ENCODE measurements around the gene FGF16. TPM values are rescaled to one million over a fixed set of nuclear protein-coding genes. Genes with fewer than 3 reads are reported as not detected.

FGF16 gene
- total RNA-seq, 4 donors from 2014 or later = 0.33 to 0.42 (median 0.40) TPM; not detected in 1

DNA sequence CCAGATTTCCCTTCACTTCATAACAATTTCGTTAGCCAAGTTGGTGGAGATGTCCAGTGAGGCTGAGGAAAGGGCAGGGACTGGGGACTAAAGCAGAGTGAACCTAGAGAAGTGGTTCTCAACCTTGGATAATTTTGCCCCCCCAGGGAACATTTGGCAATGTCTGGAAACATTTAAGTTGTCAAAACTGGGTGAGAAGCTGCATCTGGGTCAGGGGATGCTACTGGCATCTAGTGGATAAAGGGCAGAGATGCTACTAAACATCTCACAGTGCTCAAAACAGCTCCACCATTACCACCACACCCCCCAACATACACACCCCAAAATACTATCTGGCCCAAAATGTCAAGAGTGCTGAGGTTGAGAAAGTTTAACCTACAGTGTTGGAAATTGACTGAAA is 32.0 kb upstream of the FGF16 start:
- WGBS = 8% methylated on average over 1 of the region's 1 CpG
- intact Hi-C loops (cut with DNase I) = no loop called here

DNA sequence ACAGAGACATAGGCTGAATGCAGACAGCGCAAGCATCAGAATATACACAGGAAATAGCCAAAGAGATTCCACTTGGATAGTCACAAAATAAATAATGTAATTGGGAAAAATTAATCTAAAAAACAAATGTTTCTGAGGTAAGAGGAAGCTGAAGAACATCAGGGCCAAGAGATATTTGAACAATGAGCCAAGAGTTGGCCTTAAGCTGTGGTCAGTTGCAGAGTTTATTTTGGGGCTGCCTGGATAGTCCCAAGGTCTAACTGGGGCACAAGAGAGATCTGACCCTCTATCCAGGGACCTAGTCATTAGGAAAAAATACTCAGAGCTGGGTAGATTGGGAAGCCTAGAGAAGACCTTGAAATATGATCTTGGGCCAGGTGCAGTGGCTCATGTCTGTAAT is 31.3 kb upstream of the FGF16 start:
- Histone ChIP-seq H3K4me1 (no peaks in the 10 kb centered on the region), H3K4me3 (no peak overlapping the region), H3K36me3 (no peaks in the 10 kb centered on the region), H3K27ac (replicated peaks in 1 of 4) (no peak overlapping the region), H3K27me3 (no peaks in the 10 kb centered on the region), H3K9me3 (no peaks in the 10 kb centered on the region)
- WGBS = 87% methylated on average over 1 of the region's 1 CpG
- intact Hi-C loops (cut with DNase I) = no loop called here
- TF ChIP-seq, protein P1, sequence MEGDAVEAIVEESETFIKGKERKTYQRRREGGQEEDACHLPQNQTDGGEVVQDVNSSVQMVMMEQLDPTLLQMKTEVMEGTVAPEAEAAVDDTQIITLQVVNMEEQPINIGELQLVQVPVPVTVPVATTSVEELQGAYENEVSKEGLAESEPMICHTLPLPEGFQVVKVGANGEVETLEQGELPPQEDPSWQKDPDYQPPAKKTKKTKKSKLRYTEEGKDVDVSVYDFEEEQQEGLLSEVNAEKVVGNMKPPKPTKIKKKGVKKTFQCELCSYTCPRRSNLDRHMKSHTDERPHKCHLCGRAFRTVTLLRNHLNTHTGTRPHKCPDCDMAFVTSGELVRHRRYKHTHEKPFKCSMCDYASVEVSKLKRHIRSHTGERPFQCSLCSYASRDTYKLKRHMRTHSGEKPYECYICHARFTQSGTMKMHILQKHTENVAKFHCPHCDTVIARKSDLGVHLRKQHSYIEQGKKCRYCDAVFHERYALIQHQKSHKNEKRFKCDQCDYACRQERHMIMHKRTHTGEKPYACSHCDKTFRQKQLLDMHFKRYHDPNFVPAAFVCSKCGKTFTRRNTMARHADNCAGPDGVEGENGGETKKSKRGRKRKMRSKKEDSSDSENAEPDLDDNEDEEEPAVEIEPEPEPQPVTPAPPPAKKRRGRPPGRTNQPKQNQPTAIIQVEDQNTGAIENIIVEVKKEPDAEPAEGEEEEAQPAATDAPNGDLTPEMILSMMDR (IDR thresholded peaks at IDR 0.05) = no peak
- TF ChIP-seq EP300 (IDR thresholded peaks at IDR 0.05) = no peak
- TF ChIP-seq POLR2AphosphoS5 (IDR thresholded peaks at IDR 0.05) = no peak
- TF ChIP-seq POLR2A (IDR thresholded peaks at IDR 0.05; ENCODE audit: low read depth) = no peak
- DNase-seq (ENCODE audit: extremely low spot score) = no peak

More for the DNA sequence above, 32.0 kb upstream of the FGF16 start:
- TF ChIP-seq, protein P1 (IDR thresholded peaks at IDR 0.05) = no peak
- TF ChIP-seq POLR2AphosphoS5 (IDR thresholded peaks at IDR 0.05) (no peak), POLR2A (IDR thresholded peaks at IDR 0.05; ENCODE audit: low read depth) (no peak), EP300 (IDR thresholded peaks at IDR 0.05) (no peak)
- DNase-seq (ENCODE audit: extremely low spot score) = no peak
- Histone ChIP-seq H3K4me1 (no peaks in the 10 kb centered on the region), H3K4me3 (no peak overlapping the region), H3K27ac (replicated peaks in 1 of 4) (no peak overlapping the region), H3K27me3 (no peaks in the 10 kb centered on the region), H3K36me3 (no peaks in the 10 kb centered on the region), H3K9me3 (no peaks in the 10 kb centered on the region)

DNA sequence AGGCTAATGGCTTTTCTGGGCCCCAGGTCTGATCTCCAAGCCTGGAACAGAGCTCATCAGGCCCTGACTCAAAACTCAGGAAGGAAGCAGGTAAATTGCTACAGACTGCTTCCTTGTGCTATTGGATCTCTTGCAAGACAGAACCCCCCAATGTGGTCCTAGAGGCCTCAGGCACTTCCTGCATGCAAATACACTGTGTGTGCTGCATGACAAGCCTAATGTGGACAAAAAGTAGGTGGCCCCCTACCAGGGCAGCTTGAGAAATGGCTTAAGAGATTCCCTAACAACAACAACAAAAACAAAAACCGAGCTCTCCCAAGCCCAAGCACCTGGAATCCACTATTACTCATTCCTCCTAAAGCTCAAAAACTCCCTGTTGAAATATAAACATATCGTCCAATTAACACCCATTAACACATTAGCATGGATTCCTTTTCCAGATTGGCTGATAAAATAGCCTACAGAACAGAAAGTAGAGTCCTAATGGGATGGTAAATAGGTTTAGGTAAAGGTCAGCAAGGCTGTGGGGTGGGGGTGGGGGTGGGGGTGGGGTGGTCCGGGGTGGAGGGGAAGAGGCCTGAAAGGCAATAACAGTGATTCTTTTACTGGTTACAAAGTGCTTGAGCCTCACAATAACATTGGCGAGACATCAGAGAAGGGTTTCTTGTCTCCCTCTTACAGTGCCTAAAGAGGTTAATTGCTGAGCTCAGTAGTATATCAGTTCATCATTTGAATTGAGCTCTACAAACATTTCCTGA is 24.1 kb upstream of the FGF16 start:
- H3K9me3 ChIP-seq = no peaks in the 10 kb centered on the region
- H3K36me3 ChIP-seq = no peaks in the 10 kb centered on the region
- no peak overlapping the region for H3K4me3 ChIP-seq
- no peak for DNase-seq (ENCODE audit: extremely low spot score)
- TF ChIP-seq, protein P1 (IDR thresholded peaks at IDR 0.05) = no peak
- TF ChIP-seq EP300 (IDR thresholded peaks at IDR 0.05) = no peak
- TF ChIP-seq POLR2A (IDR thresholded peaks at IDR 0.05; ENCODE audit: low read depth) = no peak
- TF ChIP-seq POLR2AphosphoS5 (IDR thresholded peaks at IDR 0.05) = no peak
- intact Hi-C loops (cut with DNase I) = no loop called here
- WGBS = 57% methylated on average over 4 of the region's 4 CpGs
- no peak overlapping the region for H3K27ac ChIP-seq (replicated peaks in 1 of 4)
- H3K4me1 ChIP-seq = no peaks in the 10 kb centered on the region
- no peaks in the 10 kb centered on the region for H3K27me3 ChIP-seq

DNA sequence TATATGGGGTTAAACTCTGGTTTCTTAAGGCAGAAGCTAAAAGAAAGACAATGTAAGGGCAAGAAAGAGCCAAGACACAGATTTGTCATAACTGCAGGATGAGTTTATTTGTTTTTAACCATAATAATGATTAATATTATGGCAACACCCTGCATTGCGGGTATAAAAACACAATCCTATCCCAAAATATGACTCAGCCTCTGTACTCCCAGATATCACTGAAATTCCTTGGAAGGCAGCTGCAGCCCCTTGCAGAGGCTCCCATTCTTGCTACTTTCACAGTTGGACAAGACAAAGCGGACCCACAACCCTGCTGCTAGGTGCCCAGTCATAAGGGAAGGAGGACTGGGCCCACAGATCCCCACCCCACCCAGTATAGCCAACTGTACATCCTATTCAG is 20.4 kb upstream of the FGF16 start:
- Histone ChIP-seq H3K4me1 (no peaks in the 10 kb centered on the region), H3K36me3 (no peaks in the 10 kb centered on the region), H3K27ac (replicated peaks in 1 of 4) (no peak overlapping the region), H3K9me3 (no peaks in the 10 kb centered on the region), H3K4me3 (no peak overlapping the region), H3K27me3 (no peaks in the 10 kb centered on the region)
- WGBS = 88% methylated on average over 2 of the region's 2 CpGs
- TF ChIP-seq EP300 (IDR thresholded peaks at IDR 0.05) = no peak
- no peak for DNase-seq (ENCODE audit: extremely low spot score)
- intact Hi-C loops (cut with DNase I) = no loop called here

DNA sequence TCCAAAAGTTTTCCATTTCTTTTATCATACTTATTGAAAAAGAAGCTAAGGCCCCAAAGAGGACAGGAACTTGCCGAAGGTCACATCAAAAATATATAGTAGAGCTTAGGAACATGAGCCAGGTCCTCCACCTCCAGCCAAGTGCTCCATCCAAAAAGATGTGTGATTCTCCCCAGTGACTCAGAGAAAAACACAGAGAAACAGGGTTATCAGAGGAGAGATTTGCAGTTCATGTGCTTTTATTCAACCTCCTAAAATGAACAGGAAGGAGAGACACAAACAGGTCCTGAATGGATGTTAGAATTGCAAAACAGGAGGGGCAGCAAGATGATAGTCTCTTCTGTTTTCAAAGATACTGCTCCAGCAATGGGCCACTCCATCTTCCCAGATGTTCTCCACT is 19.6 kb upstream of the FGF16 start:
- Histone ChIP-seq H3K4me1 (no peaks in the 10 kb centered on the region), H3K27me3 (no peaks in the 10 kb centered on the region), H3K9me3 (no peaks in the 10 kb centered on the region), H3K4me3 (no peak overlapping the region), H3K36me3 (no peaks in the 10 kb centered on the region), H3K27ac (replicated peaks in 1 of 4) (no peak overlapping the region)
- DNase-seq (ENCODE audit: extremely low spot score) = no peak
- intact Hi-C loops (cut with DNase I) = no loop called here
- no peak for TF ChIP-seq POLR2AphosphoS5 (IDR thresholded peaks at IDR 0.05)
- no peak for TF ChIP-seq EP300 (IDR thresholded peaks at IDR 0.05)
- TF ChIP-seq, protein P1 (IDR thresholded peaks at IDR 0.05) = no peak
- TF ChIP-seq POLR2A (IDR thresholded peaks at IDR 0.05; ENCODE audit: low read depth) = no peak
- 78% methylated on average over 1 of the region's 1 CpG for WGBS

All from esophagus muscularis mucosa (tissue), 4 donors.